ENCODE data around the gene CTTNBP2NL.

The CTTNBP2NL gene

DNA sequence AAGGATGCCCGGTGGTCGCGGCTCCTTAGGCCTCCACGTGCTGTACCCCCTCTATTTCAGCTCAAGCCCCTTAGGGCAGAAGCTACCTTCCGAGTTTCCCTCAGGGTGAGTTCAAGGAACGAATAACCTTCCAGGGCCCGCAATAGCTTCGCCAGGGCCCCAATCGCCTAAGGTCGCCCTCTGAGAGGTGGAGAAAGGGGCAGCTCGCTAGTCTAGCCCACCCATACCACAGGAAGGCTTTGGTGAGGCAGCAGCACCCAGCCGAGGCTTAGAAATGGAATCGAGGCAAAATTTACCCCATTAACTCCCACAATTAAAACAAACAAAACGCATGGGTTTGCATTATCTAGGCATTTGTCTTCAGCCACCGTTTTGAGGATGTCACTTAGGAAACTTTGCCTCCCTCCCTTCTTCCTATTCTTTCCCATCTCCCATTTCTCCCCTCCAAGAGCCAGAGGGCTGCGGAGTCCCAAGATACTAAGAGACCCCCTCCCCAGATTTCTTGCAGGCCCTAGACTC, 113.7 kb downstream of the CTTNBP2NL start:
- H3K27ac ChIP-seq, result no peak overlapping the region
- H3K79me2 ChIP-seq (ENCODE audit: insufficient read depth, low read depth), result no peaks in the 10 kb centered on the region
- H3K9ac ChIP-seq, result no peak overlapping the region
- TF ChIP-seq, protein P1, sequence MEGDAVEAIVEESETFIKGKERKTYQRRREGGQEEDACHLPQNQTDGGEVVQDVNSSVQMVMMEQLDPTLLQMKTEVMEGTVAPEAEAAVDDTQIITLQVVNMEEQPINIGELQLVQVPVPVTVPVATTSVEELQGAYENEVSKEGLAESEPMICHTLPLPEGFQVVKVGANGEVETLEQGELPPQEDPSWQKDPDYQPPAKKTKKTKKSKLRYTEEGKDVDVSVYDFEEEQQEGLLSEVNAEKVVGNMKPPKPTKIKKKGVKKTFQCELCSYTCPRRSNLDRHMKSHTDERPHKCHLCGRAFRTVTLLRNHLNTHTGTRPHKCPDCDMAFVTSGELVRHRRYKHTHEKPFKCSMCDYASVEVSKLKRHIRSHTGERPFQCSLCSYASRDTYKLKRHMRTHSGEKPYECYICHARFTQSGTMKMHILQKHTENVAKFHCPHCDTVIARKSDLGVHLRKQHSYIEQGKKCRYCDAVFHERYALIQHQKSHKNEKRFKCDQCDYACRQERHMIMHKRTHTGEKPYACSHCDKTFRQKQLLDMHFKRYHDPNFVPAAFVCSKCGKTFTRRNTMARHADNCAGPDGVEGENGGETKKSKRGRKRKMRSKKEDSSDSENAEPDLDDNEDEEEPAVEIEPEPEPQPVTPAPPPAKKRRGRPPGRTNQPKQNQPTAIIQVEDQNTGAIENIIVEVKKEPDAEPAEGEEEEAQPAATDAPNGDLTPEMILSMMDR (conservative IDR thresholded peaks at IDR 0.05; ENCODE audit: low read depth, low read length), result no peak
- no peaks in the 10 kb centered on the region for H3K4me1 ChIP-seq (ENCODE audit: low read depth, poor library complexity, severe bottlenecking)
- no peak overlapping the region for H2AFZ ChIP-seq (ENCODE audit: low read depth)
- H3K4me2 ChIP-seq, result no peak overlapping the region
- no peaks in the 10 kb centered on the region for H3K36me3 ChIP-seq (ENCODE audit: insufficient read depth)
- no peaks in the 10 kb centered on the region for H4K20me1 ChIP-seq (ENCODE audit: insufficient read depth)
- H3K27me3 ChIP-seq (ENCODE audit: insufficient read depth, low read depth), result no peaks in the 10 kb centered on the region
- H3K4me3 ChIP-seq (IDR thresholded peaks at IDR 0.05; ENCODE audit: insufficient read depth, low read depth, low read length), result no peak overlapping the region

GRCh38 chr1:112510340-112510739, 114.3 kb downstream of the CTTNBP2NL start:
- no peaks in the 10 kb centered on the region for H3K4me1 ChIP-seq (ENCODE audit: low read depth, poor library complexity, severe bottlenecking)
- no peak overlapping the region for H3K9ac ChIP-seq
- H2AFZ ChIP-seq (ENCODE audit: low read depth), result no peak overlapping the region
- H3K27me3 ChIP-seq (ENCODE audit: insufficient read depth, low read depth), result no peaks in the 10 kb centered on the region
- no peaks in the 10 kb centered on the region for H4K20me1 ChIP-seq (ENCODE audit: insufficient read depth)
- H3K79me2 ChIP-seq (ENCODE audit: insufficient read depth, low read depth), result no peaks in the 10 kb centered on the region
- no peak overlapping the region for H3K4me2 ChIP-seq
- no peak overlapping the region for H3K27ac ChIP-seq
- no peak overlapping the region for H3K4me3 ChIP-seq (IDR thresholded peaks at IDR 0.05; ENCODE audit: insufficient read depth, low read depth, low read length)
- TF ChIP-seq, protein P1 (conservative IDR thresholded peaks at IDR 0.05; ENCODE audit: low read depth, low read length), result no peak
- no peaks in the 10 kb centered on the region for H3K36me3 ChIP-seq (ENCODE audit: insufficient read depth)
